Measurements from ENCODE around the gene CPM. TPM values are rescaled to one million over a fixed set of nuclear protein-coding genes. Genes with fewer than 3 reads are reported as not detected.

The CPM gene
- total and polyA plus RNA-seq, 4 donors = 10.3 to 17.7 (median 14.4) TPM

GRCh38 chr12:68912916-68913315 lies 20.1 kb downstream of the CPM start:
- 94% methylated on average over 2 of the region's 2 CpGs for WGBS (ENCODE audit: insufficient coverage)
- no peaks in the 10 kb centered on the region for H3K27me3 ChIP-seq (ENCODE audit: control insufficient read depth, insufficient read depth, low read length)
- no peak overlapping the region for H3K27ac ChIP-seq (ENCODE audit: low read depth, low read length)
- DNase-seq (ENCODE audit: low read depth in 4 of 6, low spot score in 6 of 6) = no peak
- H3K4me3 ChIP-seq (ENCODE audit: low read depth, low read length) = no peak overlapping the region
- H3K4me1 ChIP-seq (ENCODE audit: control insufficient read depth, insufficient read depth, low read length) = no peaks in the 10 kb centered on the region
- no peaks in the 10 kb centered on the region for H3K9me3 ChIP-seq (ENCODE audit: control insufficient read depth, insufficient read depth, low read length)
- no peaks in the 10 kb centered on the region for H3K36me3 ChIP-seq (ENCODE audit: control insufficient read depth, insufficient read depth, low read length)

GRCh38 chr12:68911197-68911718 lies 21.7 kb downstream of the CPM start:
- no peak overlapping the region for H3K27ac ChIP-seq (ENCODE audit: low read depth, low read length)
- H3K4me3 ChIP-seq (ENCODE audit: low read depth, low read length) = no peak overlapping the region
- no peak for DNase-seq (ENCODE audit: low read depth in 4 of 6, low spot score in 6 of 6)
- H3K4me1 ChIP-seq (ENCODE audit: control insufficient read depth, insufficient read depth, low read length) = no peaks in the 10 kb centered on the region
- WGBS (ENCODE audit: insufficient coverage) = 85% methylated on average over 1 of the region's 2 CpGs
- no peaks in the 10 kb centered on the region for H3K9me3 ChIP-seq (ENCODE audit: control insufficient read depth, insufficient read depth, low read length)
- H3K27me3 ChIP-seq (ENCODE audit: control insufficient read depth, insufficient read depth, low read length) = no peaks in the 10 kb centered on the region
- H3K36me3 ChIP-seq (ENCODE audit: control insufficient read depth, insufficient read depth, low read length) = no peaks in the 10 kb centered on the region

- no peak for DNase-seq (ENCODE audit: low read depth in 4 of 6, low spot score in 6 of 6)
- H3K9me3 ChIP-seq (ENCODE audit: control insufficient read depth, insufficient read depth, low read length) = no peaks in the 10 kb centered on the region
- no peaks in the 10 kb centered on the region for H3K4me1 ChIP-seq (ENCODE audit: control insufficient read depth, insufficient read depth, low read length)
- H3K4me3 ChIP-seq (ENCODE audit: low read depth, low read length) = no peak overlapping the region
- no peaks in the 10 kb centered on the region for H3K27me3 ChIP-seq (ENCODE audit: control insufficient read depth, insufficient read depth, low read length)
- WGBS (ENCODE audit: insufficient coverage) = no CpG with 5 or more reads among the region's 2 CpGs
- no peaks in the 10 kb centered on the region for H3K36me3 ChIP-seq (ENCODE audit: control insufficient read depth, insufficient read depth, low read length)
- no peak overlapping the region for H3K27ac ChIP-seq (ENCODE audit: low read depth, low read length)
Observed at GRCh38 chr12:68910128-68910527, 22.8 kb downstream of the CPM start.

GRCh38 chr12:68908076-68908475 lies 24.9 kb downstream of the CPM start:
- Histone ChIP-seq H3K4me3 (ENCODE audit: low read depth, low read length) (no peak overlapping the region), H3K4me1 (ENCODE audit: control insufficient read depth, insufficient read depth, low read length) (no peaks in the 10 kb centered on the region), H3K27me3 (ENCODE audit: control insufficient read depth, insufficient read depth, low read length) (no peaks in the 10 kb centered on the region), H3K27ac (ENCODE audit: low read depth, low read length) (no peak overlapping the region), H3K36me3 (ENCODE audit: control insufficient read depth, insufficient read depth, low read length) (no peaks in the 10 kb centered on the region), H3K9me3 (ENCODE audit: control insufficient read depth, insufficient read depth, low read length) (no peaks in the 10 kb centered on the region)
- no peak for DNase-seq (ENCODE audit: low read depth in 4 of 6, low spot score in 6 of 6)
- 100% methylated on average over 2 of the region's 4 CpGs for WGBS (ENCODE audit: insufficient coverage)

GRCh38 chr12:68905733-68906132 lies 27.2 kb downstream of the CPM start:
- Histone ChIP-seq H3K4me3 (ENCODE audit: low read depth, low read length) (no peak overlapping the region), H3K9me3 (ENCODE audit: control insufficient read depth, insufficient read depth, low read length) (no peaks in the 10 kb centered on the region), H3K36me3 (ENCODE audit: control insufficient read depth, insufficient read depth, low read length) (no peaks in the 10 kb centered on the region), H3K27me3 (ENCODE audit: control insufficient read depth, insufficient read depth, low read length) (no peaks in the 10 kb centered on the region), H3K27ac (ENCODE audit: low read depth, low read length) (no peak overlapping the region), H3K4me1 (ENCODE audit: control insufficient read depth, insufficient read depth, low read length) (no peaks in the 10 kb centered on the region)
- DNase-seq (ENCODE audit: low read depth in 4 of 6, low spot score in 6 of 6) = no peak
- 100% methylated on average over 3 of the region's 4 CpGs for WGBS (ENCODE audit: insufficient coverage)

GRCh38 chr12:68904351-68904962 lies 28.5 kb downstream of the CPM start:
- Histone ChIP-seq H3K36me3 (ENCODE audit: control insufficient read depth, insufficient read depth, low read length) (no peaks in the 10 kb centered on the region), H3K9me3 (ENCODE audit: control insufficient read depth, insufficient read depth, low read length) (no peaks in the 10 kb centered on the region), H3K27me3 (ENCODE audit: control insufficient read depth, insufficient read depth, low read length) (no peaks in the 10 kb centered on the region), H3K27ac (ENCODE audit: low read depth, low read length) (no peak overlapping the region), H3K4me1 (ENCODE audit: control insufficient read depth, insufficient read depth, low read length) (no peaks in the 10 kb centered on the region), H3K4me3 (ENCODE audit: low read depth, low read length) (no peak overlapping the region)
- no peak for DNase-seq (ENCODE audit: low read depth in 4 of 6, low spot score in 6 of 6)
- no CpG with 5 or more reads among the region's 4 CpGs for WGBS (ENCODE audit: insufficient coverage)

- H3K27me3 ChIP-seq (ENCODE audit: control insufficient read depth, insufficient read depth, low read length) = no peaks in the 10 kb centered on the region
- no peaks in the 10 kb centered on the region for H3K36me3 ChIP-seq (ENCODE audit: control insufficient read depth, insufficient read depth, low read length)
- H3K9me3 ChIP-seq (ENCODE audit: control insufficient read depth, insufficient read depth, low read length) = no peaks in the 10 kb centered on the region
- H3K4me3 ChIP-seq (ENCODE audit: low read depth, low read length) = no peak overlapping the region
- no peak for DNase-seq (ENCODE audit: low read depth in 4 of 6, low spot score in 6 of 6)
- 90% methylated on average over 7 of the region's 8 CpGs for WGBS (ENCODE audit: insufficient coverage)
- no peak overlapping the region for H3K27ac ChIP-seq (ENCODE audit: low read depth, low read length)
- no peaks in the 10 kb centered on the region for H3K4me1 ChIP-seq (ENCODE audit: control insufficient read depth, insufficient read depth, low read length)
Observed at GRCh38 chr12:68903511-68903910, 29.5 kb downstream of the CPM start.

GRCh38 chr12:68901551-68901950 lies 31.4 kb downstream of the CPM start:
- DNase-seq (ENCODE audit: low read depth in 4 of 6, low spot score in 6 of 6) = no peak
- no peaks in the 10 kb centered on the region for H3K27me3 ChIP-seq (ENCODE audit: control insufficient read depth, insufficient read depth, low read length)
- H3K4me3 ChIP-seq (ENCODE audit: low read depth, low read length) = no peak overlapping the region
- H3K36me3 ChIP-seq (ENCODE audit: control insufficient read depth, insufficient read depth, low read length) = no peaks in the 10 kb centered on the region
- no CpG with 5 or more reads among the region's 2 CpGs for WGBS (ENCODE audit: insufficient coverage)
- no peaks in the 10 kb centered on the region for H3K4me1 ChIP-seq (ENCODE audit: control insufficient read depth, insufficient read depth, low read length)
- H3K9me3 ChIP-seq (ENCODE audit: control insufficient read depth, insufficient read depth, low read length) = no peaks in the 10 kb centered on the region
- H3K27ac ChIP-seq (ENCODE audit: low read depth, low read length) = no peak overlapping the region

GRCh38 chr12:68901145-68901544 lies 31.8 kb downstream of the CPM start:
- Histone ChIP-seq H3K36me3 (ENCODE audit: control insufficient read depth, insufficient read depth, low read length) (no peaks in the 10 kb centered on the region), H3K27ac (ENCODE audit: low read depth, low read length) (no peak overlapping the region), H3K27me3 (ENCODE audit: control insufficient read depth, insufficient read depth, low read length) (no peaks in the 10 kb centered on the region), H3K4me1 (ENCODE audit: control insufficient read depth, insufficient read depth, low read length) (no peaks in the 10 kb centered on the region), H3K4me3 (ENCODE audit: low read depth, low read length) (no peak overlapping the region), H3K9me3 (ENCODE audit: control insufficient read depth, insufficient read depth, low read length) (no peaks in the 10 kb centered on the region)
- WGBS (ENCODE audit: insufficient coverage) = 73% methylated on average over 2 of the region's 2 CpGs
- DNase-seq (ENCODE audit: low read depth in 4 of 6, low spot score in 6 of 6) = no peak

- no peaks in the 10 kb centered on the region for H3K27me3 ChIP-seq (ENCODE audit: control insufficient read depth, insufficient read depth, low read length)
- no peak for DNase-seq (ENCODE audit: low read depth in 4 of 6, low spot score in 6 of 6)
- H3K27ac ChIP-seq (ENCODE audit: low read depth, low read length) = no peak overlapping the region
- no CpG with 5 or more reads among the region's 2 CpGs for WGBS (ENCODE audit: insufficient coverage)
- no peaks in the 10 kb centered on the region for H3K36me3 ChIP-seq (ENCODE audit: control insufficient read depth, insufficient read depth, low read length)
- no peaks in the 10 kb centered on the region for H3K4me1 ChIP-seq (ENCODE audit: control insufficient read depth, insufficient read depth, low read length)
- no peak overlapping the region for H3K4me3 ChIP-seq (ENCODE audit: low read depth, low read length)
- no peaks in the 10 kb centered on the region for H3K9me3 ChIP-seq (ENCODE audit: control insufficient read depth, insufficient read depth, low read length)
Observed at GRCh38 chr12:68900241-68900640, 32.7 kb downstream of the CPM start.

Measured in spinal cord (tissue), 10 donors.